HepG2 (cell line): ENCODE results near the gene PNMA8B. TPM values are rescaled to one million over a fixed set of nuclear protein-coding genes. Genes with fewer than 3 reads are reported as not detected.
A peak's percentile ranks its signal among the peaks of the same experiment; 100 is the strongest.

Experiments
- ATAC-seq: fragments of 200-7000 bp; cut with Tn5 transposase; 3 replicates; pipeline ENCODE4 v1.9.1; 2020; ENCODE audit warnings: mild to moderate bottlenecking, moderate library complexity
- BruUV-seq: library from RNA; stranded (reverse); fragments of 400-500 nt; replicated peaks from 2 replicates; lab custom pipeline; 2021; lab: Mats Ljungman, UMichigan
- CTCF ChIA-PET: fragments of 300-600 bp; formaldehyde crosslinking; extraction: SDS; loops from one replicate; lab custom pipeline; 2021; ENCODE audit warnings: low total read pairs, inconsistent platforms, low intra/inter-chr PET ratio; lab: Yijun Ruan, JAX
- POLR2A ChIA-PET: fragments of 350-600 bp; sonication (Branson Sonifier 250); formaldehyde crosslinking; loops from one replicate; lab custom pipeline; 2020; ENCODE audit warnings: antibody characterized with exemption, inconsistent platforms; lab: Yijun Ruan, JAX
- DNase-seq: peaks from one replicate; pipeline ENCODE4 v3.0.0-alpha.2; 2015; ENCODE audit warnings: low spot score
- FAIRE-seq: peaks from 3 replicates; lab custom pipeline; 2011; peaks lifted over from hg19 to GRCh38; lab: Jason Lieb, UNC
- H2AFZ ChIP-seq: one replicate; pipeline ENCODE4 v1.6.1; 2011; ENCODE audit warnings: low read length, inconsistent platforms
- H3K27ac ChIP-seq: fragments of 300-600 bp; 3 replicates; pipeline ENCODE4 v1.8.0; 2011; ENCODE audit warnings: mixed run types, mild to moderate bottlenecking, mixed read lengths, low read length, inconsistent platforms; ENCODE audit not compliant: insufficient read depth; ENCODE audit errors: extremely low read length
- H3K27me3 ChIP-seq, 2 experiments: fragments of 200-600 bp in 1 of 2; 2 replicates in 1 of 2; 3 replicates in 1 of 2; pipeline versions ENCODE4 v1.6.0 to v1.8.0; 2011; ENCODE audit warnings: low read length in 2 of 2, mild to moderate bottlenecking in 2 of 2, moderate library complexity in 2 of 2, inconsistent platforms in 1 of 2; ENCODE audit not compliant: insufficient read depth in 2 of 2, control insufficient read depth in 1 of 2
- H3K36me3 ChIP-seq, 2 experiments: fragments of 200-600 bp in 1 of 2; replicated peaks in 1 of 2; 2 replicates in 1 of 2; 3 replicates in 1 of 2; pipeline versions ENCODE4 v1.5.1 to v1.8.0; 2011; ENCODE audit warnings: low read length in 2 of 2, inconsistent platforms in 1 of 2; ENCODE audit not compliant: insufficient read depth in 2 of 2, control insufficient read depth in 1 of 2
- H3K4me1 ChIP-seq: 2 replicates; pipeline ENCODE4 v1.5.1; 2012; ENCODE audit warnings: low read length, inconsistent platforms; ENCODE audit not compliant: insufficient read depth
- H3K4me2 ChIP-seq: 2 replicates; pipeline ENCODE4 v1.6.0; 2011; ENCODE audit warnings: low read depth, low read length, inconsistent platforms
- H3K4me3 ChIP-seq, 3 experiments: fragments of 200-600 bp in 1 of 3; sonication (generic), shearing (Covaris generic) in 1 of 3; replicated peaks in 1 of 3; 2 replicates each; pipeline ENCODE4 v1.5.1; 2011 to 2016; ENCODE audit warnings: low read length in 3 of 3, inconsistent platforms in 2 of 3, low read depth in 2 of 3, mild to moderate bottlenecking in 2 of 3, control low read depth in 1 of 3, mixed read lengths in 1 of 3; ENCODE audit not compliant: insufficient read depth in 1 of 3
- H3K79me2 ChIP-seq: one replicate; pipeline ENCODE4 v1.6.1; 2011; ENCODE audit warnings: low read length, inconsistent platforms; ENCODE audit not compliant: insufficient read depth
- H3K9ac ChIP-seq: 2 replicates; pipeline ENCODE4 v1.6.0; 2011; ENCODE audit warnings: mild to moderate bottlenecking, low read depth, low read length, inconsistent platforms; ENCODE audit not compliant: insufficient read depth
- H3K9me3 ChIP-seq: 2 replicates; pipeline ENCODE4 v1.5.1; 2012; ENCODE audit warnings: mild to moderate bottlenecking, low read length
- H4K20me1 ChIP-seq: 2 replicates; pipeline ENCODE4 v1.6.0; 2011; ENCODE audit warnings: inconsistent platforms, mild to moderate bottlenecking, low read length, moderate library complexity; ENCODE audit not compliant: insufficient read depth
- BRD4 ChIP-seq: sonication (generic); formaldehyde crosslinking; IDR thresholded peaks from 2 replicates; pipeline ENCODE4 v1.4.0; 2020; ENCODE audit warnings: missing genetic modification reagents
- MBNL3 ChIP-seq: fragments of 250-450 bp; sonication (Bioruptor Pico); conservative IDR thresholded peaks from 2 replicates; pipeline ENCODE4 v1.8.0; 2022; ENCODE audit warnings: mild to moderate bottlenecking, inconsistent platforms
- RBM39 ChIP-seq: fragments of 200-400 bp; formaldehyde crosslinking; IDR thresholded peaks from one replicate; pipeline ENCODE4 v1.6.1; 2018; ENCODE audit warnings: antibody characterized with exemption, mild to moderate bottlenecking, low read depth, low read length; ENCODE audit not compliant: poor library complexity, severe bottlenecking
- SNAPC4 ChIP-seq: sonication (generic); formaldehyde crosslinking; IDR thresholded peaks from 2 replicates; pipeline ENCODE4 v1.4.0; 2020; ENCODE audit warnings: mild to moderate bottlenecking, missing genetic modification reagents
- TIGD3 ChIP-seq: sonication (generic); formaldehyde crosslinking; IDR thresholded peaks from 2 replicates; pipeline ENCODE4 v1.5.1; 2020; ENCODE audit warnings: mild to moderate bottlenecking, missing genetic modification reagents, borderline replicate concordance
- ZMYM3 ChIP-seq: sonication (generic); formaldehyde crosslinking; IDR thresholded peaks from 2 replicates; pipeline ENCODE4 v1.5.1; 2020; ENCODE audit warnings: mild to moderate bottlenecking, missing genetic modification reagents
- ZNF232 ChIP-seq: sonication (generic); formaldehyde crosslinking; IDR thresholded peaks from 2 replicates; pipeline ENCODE4 v1.4.0; 2020; ENCODE audit warnings: missing genetic modification reagents, borderline replicate concordance
- ZNF780A ChIP-seq: sonication (generic); formaldehyde crosslinking; IDR thresholded peaks from 2 replicates; pipeline ENCODE4 v1.8.0; 2022; ENCODE audit warnings: mild to moderate bottlenecking, missing genetic modification reagents, moderate library complexity
- ZNF781 ChIP-seq: sonication (generic); formaldehyde crosslinking; IDR thresholded peaks from 2 replicates; pipeline ENCODE4 v1.5.1; 2020; ENCODE audit warnings: borderline replicate concordance, mild to moderate bottlenecking, missing genetic modification reagents; ENCODE audit errors: not compliant biosample characterization
- WGBS: methylation state at CpG from one replicate; pipeline ENCODE4 v1.1.6; 2017; ENCODE audit warnings: low lambda C conversion rate; 5-methylcytosine and 5-hydroxymethylcytosine counted together
- in situ Hi-C: cut with HindIII; loops from 2 replicates; pipeline ENCODE4 v1.10.0; 2017; ENCODE audit warnings: low pct_unique_long_range_greater_than_20kb; ENCODE audit not compliant: extremely low pct_ligation_motif_present
- intact Hi-C: fragments of 100-400 bp; cut with micrococcal nuclease; formaldehyde crosslinking; loops from one replicate; pipeline ENCODE4 v1.10.0; 2022; ENCODE audit not compliant: unreplicated experiment
- polyA plus RNA-seq, 8 experiments: library from polyadenylated mRNA; depleted of rRNA in 3 of 8; stranded (reverse) in 7 of 8; unstranded in 1 of 8; fragments of >200 nt; fragmentation: Illumina TruSeq in 4 of 8; extraction: Trizol in 4 of 8; gene quantifications; 2 replicates each; pipeline versions ENCODE4 v1.2.1 to v1.2.3, GENCODE V29; 2011 to 2016; ENCODE audit warnings: low read depth in 4 of 8, missing spikeins in 1 of 8, mixed read lengths in 1 of 8; ENCODE audit not compliant: insufficient read depth in 1 of 8
- total RNA-seq, 5 experiments: library from RNA; depleted of rRNA; stranded (reverse); fragments of >200 nt; fragmentation: Illumina TruSeq; extraction: Trizol; gene quantifications; 2 replicates each; pipeline ENCODE4 v1.2.3, GENCODE V29; 2016; ENCODE audit warnings: low read depth in 1 of 5

Gene PNMA8B
- total and polyA plus RNA-seq, 2 of the 13 experiments (the other 11 are each of a cell fraction or from before 2014, with no cell fraction given), result not detected

GRCh38 chr19:46471811-46472543 is 23.7 kb downstream of the PNMA8B start:
- H3K4me2 ChIP-seq, result peak overlapping the region; percentile 68; the same call in 1 of the 2 replicates
- ATAC-seq (no peak), FAIRE-seq (no peak), DNase-seq (no peak)
- peak overlapping the region in 1 of 3 experiments; percentile 40; a peak in 1 of 6 replicates for H3K4me3 ChIP-seq
- WGBS, result 51% methylated on average over 11 of the region's 11 CpGs
- no peak overlapping the region for H3K27ac ChIP-seq
- POLR2A ChIA-PET, result no interaction called here
- H2AFZ ChIP-seq, result no peak overlapping the region
- CTCF ChIA-PET, result no interaction called here
- no peak overlapping the region for H3K9ac ChIP-seq
- BruUV-seq, result no TSS peak
- no peaks in the 10 kb centered on the region for H3K36me3 ChIP-seq
- H3K4me1 ChIP-seq, result peaks cover 27% of the 10 kb centered on the region
- intact Hi-C loops (no loop called here), in situ Hi-C loops (no loop called here)
- peaks cover 2 to 19% of the 10 kb centered on the region in 2 experiments; a peak in 3 of 5 replicates for H3K27me3 ChIP-seq
- no peaks in the 10 kb centered on the region for H4K20me1 ChIP-seq
- H3K9me3 ChIP-seq, result no peaks in the 10 kb centered on the region
- no peaks in the 10 kb centered on the region for H3K79me2 ChIP-seq
- no peak for TF ChIP-seq ZNF232 (CRISPR knock-in tag)
- TF ChIP-seq MBNL3, result no peak
- TF ChIP-seq BRD4, result no peak
- TF ChIP-seq SNAPC4 (CRISPR knock-in tag), result no peak
- TF ChIP-seq ZNF781, result no peak
- TF ChIP-seq RBM39, result no peak
- no peak for TF ChIP-seq TIGD3
- TF ChIP-seq ZMYM3 (CRISPR knock-in tag), result no peak
- no peak for TF ChIP-seq ZNF780A
